ENCODE results near the gene BCL2L13. TPM values are rescaled to one million over a fixed set of nuclear protein-coding genes. Genes with fewer than 3 reads are reported as not detected.

BCL2L13 gene
- polyA plus RNA-seq, 3 donors: 20.2 to 67.8 (median 53.0) TPM

- Mint-ChIP-seq H3K27ac (peak overlapping the region; percentile 69 to 100 (median 91)), H3K36me3 (peaks cover 12 to 39% of the 10 kb centered on the region in 2 donors), H3K4me3 (peak overlapping the region; percentile 30 to 62), H3K9me3 (peaks cover 0 to 2% (median 0%) of the 10 kb centered on the region in 7 donors), H3K27me3 (ENCODE audit: low read depth in 3 of 3) (peaks cover 0 to 1% (median 0%) of the 10 kb centered on the region in 3 donors), H3K4me1 (peaks cover 74% of the 10 kb centered on the region)
- 84% methylated on average over 25 of the region's 27 CpGs for WGBS (ENCODE audit: insufficient coverage)
- no peak overlapping the region for H2AFZ ChIP-seq (ENCODE audit: insufficient read depth, low read depth, low read length, poor library complexity, severe bottlenecking)
- intact Hi-C loops (cut with micrococcal nuclease): loop anchor here (5.0 to 10.0 kb wide), 3 partner anchors 88 to 670 kb away; no protein-coding TSS in a partner anchor
- no peak for TF ChIP-seq CTCF (IDR thresholded peaks at IDR 0.05)
- H3K4me1 ChIP-seq (ENCODE audit: control insufficient read depth in 1 of 2, insufficient read depth in 2 of 2, low read length in 2 of 2): peaks cover 78 to 86% of the 10 kb centered on the region in 2 donors
- peaks cover 0 to 2% of the 10 kb centered on the region in 2 donors for H3K36me3 ChIP-seq (replicated peaks in 1 of 2; ENCODE audit: control insufficient read depth in 1 of 2, insufficient read depth in 2 of 2, low read length in 2 of 2)
- H3K9me3 ChIP-seq (replicated peaks in 1 of 2; ENCODE audit: control insufficient read depth in 1 of 2, insufficient read depth in 1 of 2, low read length in 2 of 2): no peaks in the 10 kb centered on the region
- no peaks in the 10 kb centered on the region for H3K27me3 ChIP-seq (ENCODE audit: control insufficient read depth in 2 of 2, insufficient read depth in 2 of 2, low read length in 2 of 2)
- H3K79me2 ChIP-seq (ENCODE audit: insufficient read depth, low read length): peaks cover 92% of the 10 kb centered on the region
- peaks cover 42% of the 10 kb centered on the region for H4K20me1 ChIP-seq (ENCODE audit: insufficient read depth, low read length)
- peak overlapping the region; percentile 97 for H3K9ac ChIP-seq (ENCODE audit: insufficient read depth, low read length, poor library complexity, severe bottlenecking)
- peak overlapping the region; percentile 70 to 99 for H3K27ac ChIP-seq (ENCODE audit: low read depth in 1 of 2, low read length in 2 of 2)
- DNase-seq: no peak
- peak overlapping the region; percentile 97 for H3K4me2 ChIP-seq (replicated peaks; ENCODE audit: extremely low read depth, low read length, poor library complexity, severe bottlenecking)
- H3K4me3 ChIP-seq (replicated peaks in 1 of 3; ENCODE audit: low read depth in 2 of 3, low read length in 3 of 3): peak overlapping the region; percentile 33 to 91 (median 42)
Observed at GRCh38 chr22:17774926-17775685, 136.5 kb downstream of the BCL2L13 start.

GRCh38 chr22:17775781-17776465 is 137.4 kb downstream of the BCL2L13 start:
- Histone ChIP-seq H3K27ac (ENCODE audit: low read depth in 1 of 2, low read length in 2 of 2) (peak overlapping the region; percentile 92 to 99), H3K27me3 (ENCODE audit: control insufficient read depth in 2 of 2, insufficient read depth in 2 of 2, low read length in 2 of 2) (no peaks in the 10 kb centered on the region), H3K4me2 (replicated peaks; ENCODE audit: extremely low read depth, low read length, poor library complexity, severe bottlenecking) (no peak overlapping the region), H4K20me1 (ENCODE audit: insufficient read depth, low read length) (peaks cover 34% of the 10 kb centered on the region), H3K9me3 (replicated peaks in 1 of 2; ENCODE audit: control insufficient read depth in 1 of 2, insufficient read depth in 1 of 2, low read length in 2 of 2) (no peaks in the 10 kb centered on the region), H3K4me3 (replicated peaks in 1 of 3; ENCODE audit: low read depth in 2 of 3, low read length in 3 of 3) (no peak overlapping the region), H3K4me1 (ENCODE audit: control insufficient read depth in 1 of 2, insufficient read depth in 2 of 2, low read length in 2 of 2) (peaks cover 78 to 86% of the 10 kb centered on the region in 2 donors), H3K79me2 (ENCODE audit: insufficient read depth, low read length) (peaks cover 91% of the 10 kb centered on the region), H2AFZ (ENCODE audit: insufficient read depth, low read depth, low read length, poor library complexity, severe bottlenecking) (no peak overlapping the region), H3K36me3 (replicated peaks in 1 of 2; ENCODE audit: control insufficient read depth in 1 of 2, insufficient read depth in 2 of 2, low read length in 2 of 2) (peaks cover 0 to 2% of the 10 kb centered on the region in 2 donors), H3K9ac (ENCODE audit: insufficient read depth, low read length, poor library complexity, severe bottlenecking) (no peak overlapping the region)
- intact Hi-C loops (cut with micrococcal nuclease): loop anchor here (2.0 to 10.0 kb wide), 3 partner anchors 147 to 671 kb away; partner anchors contain the start of gene ATP6V1E1 (in 1 of the 2)
- Mint-ChIP-seq H3K4me1 (peaks cover 74% of the 10 kb centered on the region), H3K4me3 (peak overlapping the region in 1 of 2 donors; percentile 90), H3K9me3 (peaks cover 0 to 2% (median 0%) of the 10 kb centered on the region in 7 donors), H3K27me3 (ENCODE audit: low read depth in 3 of 3) (peaks cover 0 to 1% (median 0%) of the 10 kb centered on the region in 3 donors), H3K27ac (peak overlapping the region; percentile 99 to 100 (median 100)), H3K36me3 (peaks cover 9 to 31% of the 10 kb centered on the region in 2 donors)
- WGBS (ENCODE audit: insufficient coverage): 98% methylated on average over 5 of the region's 10 CpGs
- TF ChIP-seq CTCF (IDR thresholded peaks at IDR 0.05): no peak
- DNase-seq: no peak

Data from CD14-positive monocyte (primary cell).